GM23248 (cell line): Measurements from ENCODE around the gene OR9Q1. TPM values are rescaled to one million over a fixed set of nuclear protein-coding genes. Genes with fewer than 3 reads are reported as not detected.

Experiments
- DNase-seq: peaks from one replicate; pipeline ENCODE4 v3.0.0-alpha.2; 2015
- H2AFZ ChIP-seq: fragments of 200-600 bp; sonication (generic); 2 replicates; pipeline ENCODE4 v1.6.1; 2016; ENCODE audit warnings: antibody characterized with exemption
- H3F3A ChIP-seq: fragments of 200-600 bp; sonication (generic); 2 replicates; pipeline ENCODE4 v1.6.1; 2016; ENCODE audit warnings: mild to moderate bottlenecking, antibody characterized with exemption, mixed run types; ENCODE audit not compliant: insufficient read depth
- H3K27ac ChIP-seq: fragments of 200-600 bp; sonication (generic); 2 replicates; pipeline ENCODE4 v1.5.1; 2016; ENCODE audit warnings: mild to moderate bottlenecking
- H3K27me3 ChIP-seq: fragments of 200-600 bp; sonication (generic); replicated peaks from 2 replicates; pipeline ENCODE4 v1.6.1; 2016; ENCODE audit warnings: mild to moderate bottlenecking; ENCODE audit not compliant: insufficient read depth
- H3K36me3 ChIP-seq: fragments of 200-600 bp; sonication (generic); 2 replicates; pipeline ENCODE4 v1.6.1; 2016; ENCODE audit warnings: low read depth, mild to moderate bottlenecking
- H3K4me1 ChIP-seq: fragments of 200-600 bp; sonication (generic); 2 replicates; pipeline ENCODE4 v1.6.1; 2016; ENCODE audit warnings: mild to moderate bottlenecking; ENCODE audit not compliant: insufficient read depth
- H3K4me2 ChIP-seq: fragments of 200-600 bp; sonication (generic); one replicate; pipeline ENCODE4 v1.6.1; 2016; ENCODE audit warnings: mild to moderate bottlenecking; ENCODE audit not compliant: unreplicated experiment
- H3K4me3 ChIP-seq: fragments of 200-600 bp; sonication (generic); 2 replicates; pipeline ENCODE4 v1.5.1; 2016; ENCODE audit warnings: mild to moderate bottlenecking
- H3K79me2 ChIP-seq: fragments of 200-600 bp; sonication (generic); 2 replicates; pipeline ENCODE4 v1.6.1; 2016; ENCODE audit warnings: mild to moderate bottlenecking; ENCODE audit not compliant: insufficient read depth
- H3K9ac ChIP-seq: fragments of 200-600 bp; sonication (generic); 2 replicates; pipeline ENCODE4 v1.6.1; 2016; ENCODE audit warnings: mild to moderate bottlenecking
- H3K9me2 ChIP-seq: fragments of 200-600 bp; sonication (generic); 2 replicates; pipeline ENCODE4 v1.6.1; 2016; ENCODE audit warnings: mixed run types, mild to moderate bottlenecking, moderate library complexity; ENCODE audit not compliant: insufficient read depth
- H3K9me3 ChIP-seq: fragments of 200-600 bp; sonication (generic); one replicate; pipeline ENCODE4 v1.6.1; 2017; ENCODE audit warnings: low read depth
- H4K20me1 ChIP-seq: fragments of 200-600 bp; sonication (generic); 2 replicates; pipeline ENCODE4 v1.6.0; 2016; ENCODE audit not compliant: insufficient read depth
- EZH2 ChIP-seq: fragments of 200-600 bp; sonication (generic); IDR thresholded peaks from 2 replicates; pipeline ENCODE4 v1.6.1; 2018; ENCODE audit warnings: antibody characterized with exemption, mild to moderate bottlenecking; ENCODE audit not compliant: insufficient read depth, poor library complexity, severe bottlenecking
- EZH2phosphoT487 ChIP-seq: fragments of 200-600 bp; sonication (generic); IDR thresholded peaks from 2 replicates; pipeline ENCODE4 v1.6.1; 2018; ENCODE audit warnings: antibody characterized with exemption, moderate library complexity, mild to moderate bottlenecking, low read depth; ENCODE audit not compliant: insufficient read depth
- WGBS, 2 experiments: methylation state at CpG; one replicate each; pipeline ENCODE4 v1.1.6; 2015 to 2017; ENCODE audit warnings: low lambda C conversion rate in 2 of 2, low coverage in 1 of 2; ENCODE audit errors: missing lambda C conversion rate in 2 of 2; 5-methylcytosine and 5-hydroxymethylcytosine counted together
- in situ Hi-C: fragments of 300-500 bp; cut with MboI; formaldehyde crosslinking; loops from 2 replicates; pipeline ENCODE4 v1.15.0; 2020
- polyA plus RNA-seq: library from polyadenylated mRNA; unstranded; fragments of >200 nt; fragmentation: Nextera tagmentation; extraction: Ambion mirVana; gene quantifications from 2 replicates; pipeline ENCODE4 v1.2.1, GENCODE V29; 2016
- total RNA-seq: library from RNA; depleted of rRNA; stranded (reverse); fragments of >200 nt; shearing (Covaris generic); gene quantifications from 2 replicates; pipeline ENCODE4 v1.2.3, GENCODE V29; 2014

Gene OR9Q1
- total and polyA plus RNA-seq, 2 experiments from 2014 or later, result not detected

DNA sequence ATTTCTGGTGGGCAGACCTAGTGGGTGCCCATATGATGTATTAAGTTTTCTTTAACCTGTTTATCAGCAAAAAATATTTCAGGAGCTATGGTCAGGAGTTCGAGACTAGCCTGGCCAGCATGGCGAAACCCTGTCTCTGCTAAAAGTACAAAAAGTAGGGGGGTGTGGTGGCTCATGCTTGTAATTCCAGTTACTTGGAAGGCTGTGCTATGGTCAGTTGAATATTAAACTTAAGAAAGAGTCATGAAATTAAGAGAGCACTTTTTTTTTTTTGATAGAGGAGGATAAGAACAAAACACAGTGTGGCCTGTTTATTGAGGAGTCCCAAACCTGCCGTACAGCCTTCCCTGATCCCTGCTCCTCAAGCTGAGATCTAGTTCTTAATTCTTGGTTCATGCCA, 36.9 kb downstream of the OR9Q1 start:
- TF ChIP-seq EZH2phosphoT487 (no peak), EZH2 (no peak)
- H3F3A ChIP-seq, result peaks cover 65% of the 10 kb centered on the region
- H3K4me2 ChIP-seq, result peak overlapping the region; percentile 31
- no peaks in the 10 kb centered on the region for H3K36me3 ChIP-seq
- peak overlapping the region; percentile 14 for H3K9ac ChIP-seq
- peak overlapping the region; percentile 65 for H3K27ac ChIP-seq
- no peaks in the 10 kb centered on the region for H3K79me2 ChIP-seq
- H2AFZ ChIP-seq, result peak overlapping the region; percentile 64
- no peak overlapping the region for H3K4me3 ChIP-seq
- no peaks in the 10 kb centered on the region for H3K9me2 ChIP-seq
- in situ Hi-C loops, result no loop called here
- WGBS, 2 experiments, result 57 to 63% methylated on average over 3 of the region's 3 CpGs
- H4K20me1 ChIP-seq, result no peaks in the 10 kb centered on the region
- no peaks in the 10 kb centered on the region for H3K27me3 ChIP-seq
- H3K9me3 ChIP-seq, result no peaks in the 10 kb centered on the region
- no peak for DNase-seq
- peaks cover 67% of the 10 kb centered on the region for H3K4me1 ChIP-seq

DNA sequence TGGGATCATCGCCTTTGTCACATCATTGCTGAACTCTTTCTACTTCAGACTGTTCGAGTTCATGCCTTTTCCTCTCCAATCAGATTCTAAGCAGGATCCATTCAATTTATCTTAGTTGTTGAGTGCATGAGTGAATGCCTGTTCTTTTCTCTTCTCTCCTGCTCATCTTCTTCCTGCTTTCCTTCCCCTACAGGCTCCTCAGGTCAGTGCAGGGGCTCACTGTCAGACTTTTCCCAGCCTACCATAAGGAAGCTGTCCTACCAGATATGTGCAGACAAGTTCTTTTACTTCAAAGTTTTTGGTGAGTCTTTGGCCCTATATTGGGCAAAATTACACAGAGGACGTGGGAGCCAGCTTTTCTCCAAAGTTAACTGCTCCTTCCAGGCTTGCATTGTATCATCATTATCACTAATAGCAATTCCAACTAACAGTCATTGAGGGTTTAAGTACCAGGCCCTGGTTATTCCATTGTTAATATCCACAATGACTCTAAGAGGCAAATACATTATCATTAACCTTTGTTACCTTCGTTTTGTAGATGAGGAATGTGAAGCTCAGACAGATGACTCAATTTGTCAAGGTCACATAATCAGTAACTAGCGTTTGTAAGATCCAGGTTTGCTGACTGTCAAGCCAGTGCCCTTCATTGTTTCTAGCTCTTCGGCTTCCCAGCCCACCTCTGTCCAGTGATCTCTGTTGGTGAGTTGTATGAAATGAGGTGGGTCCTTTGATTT, 37.4 kb downstream of the OR9Q1 start:
- peak; percentile 60 for DNase-seq
- Histone ChIP-seq H2AFZ (peak overlapping the region; percentile 64), H3K4me1 (peaks cover 67% of the 10 kb centered on the region), H3K9ac (peak overlapping the region; percentile 23; the same call in 1 of the 2 replicates), H3K4me2 (peak overlapping the region; percentile 31), H3K79me2 (no peaks in the 10 kb centered on the region), H3K27ac (peak overlapping the region; percentile 65), H3F3A (peaks cover 65% of the 10 kb centered on the region), H3K36me3 (no peaks in the 10 kb centered on the region), H3K27me3 (no peaks in the 10 kb centered on the region), H4K20me1 (no peaks in the 10 kb centered on the region), H3K9me3 (no peaks in the 10 kb centered on the region), H3K9me2 (no peaks in the 10 kb centered on the region), H3K4me3 (no peak overlapping the region)
- no peak for TF ChIP-seq EZH2phosphoT487
- TF ChIP-seq EZH2, result no peak
- in situ Hi-C loops, result no loop called here
- 28 to 32% methylated on average over 6 of the region's 6 CpGs for WGBS, 2 experiments

DNA sequence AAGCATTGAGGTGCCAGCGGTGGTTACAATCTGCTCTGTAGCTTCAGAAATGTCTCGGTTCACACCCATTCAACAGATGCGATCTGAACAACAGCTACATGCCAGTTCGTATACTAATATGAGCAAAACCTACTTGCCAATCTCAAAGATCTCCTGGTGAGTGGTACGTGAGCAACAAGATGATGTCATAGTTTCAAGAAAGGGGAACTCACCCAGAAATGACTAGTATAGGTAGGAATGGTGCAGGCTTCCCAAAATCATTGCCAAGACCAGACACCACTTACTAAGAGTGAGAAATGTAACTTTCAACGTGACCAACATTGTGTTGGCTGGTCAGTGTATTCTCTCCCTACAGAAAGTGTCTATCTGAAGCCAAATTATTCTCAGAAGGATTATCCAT, 38.1 kb downstream of the OR9Q1 start:
- 5% methylated on average over 6 of the region's 6 CpGs for WGBS, 2 experiments
- Histone ChIP-seq H3K27ac (peak overlapping the region; percentile 65), H4K20me1 (no peaks in the 10 kb centered on the region)

DNA sequence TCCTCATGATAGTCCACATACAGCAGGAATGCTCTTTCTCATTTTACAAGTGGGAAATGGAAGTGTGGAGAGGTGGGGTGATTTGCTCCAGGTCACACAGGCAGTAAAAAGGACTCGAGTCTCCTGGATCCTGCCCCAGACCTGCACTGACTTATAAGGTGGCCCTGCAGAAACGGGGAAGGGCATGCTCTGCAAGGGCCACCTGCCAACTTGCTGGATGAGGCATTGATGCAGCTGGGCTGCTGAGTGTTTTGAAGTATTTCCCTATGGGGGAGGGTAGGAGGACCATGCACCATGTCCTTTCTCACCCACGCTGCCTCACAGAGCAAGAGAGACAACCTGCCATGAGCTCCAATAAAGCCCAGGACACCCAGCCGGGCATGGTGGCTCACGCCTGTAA, 44.0 kb downstream of the OR9Q1 start:
- no peaks in the 10 kb centered on the region for H4K20me1 ChIP-seq

More for the DNA sequence above, 38.1 kb downstream of the OR9Q1 start:
- no peaks in the 10 kb centered on the region for H3K36me3 ChIP-seq
- no peaks in the 10 kb centered on the region for H3K9me2 ChIP-seq
- in situ Hi-C loops, result no loop called here
- H3F3A ChIP-seq, result peaks cover 65% of the 10 kb centered on the region
- peak overlapping the region; percentile 36 for H3K4me2 ChIP-seq
- H2AFZ ChIP-seq, result peak overlapping the region; percentile 64; the same call in 1 of the 2 replicates
- no peaks in the 10 kb centered on the region for H3K79me2 ChIP-seq
- H3K9me3 ChIP-seq, result no peaks in the 10 kb centered on the region
- peak; percentile 96 for DNase-seq
- H3K4me3 ChIP-seq, result no peak overlapping the region
- peak overlapping the region; percentile 23; the same call in 1 of the 2 replicates for H3K9ac ChIP-seq
- peaks cover 67% of the 10 kb centered on the region for H3K4me1 ChIP-seq
- no peak for TF ChIP-seq EZH2
- no peaks in the 10 kb centered on the region for H3K27me3 ChIP-seq

More for the DNA sequence above, 44.0 kb downstream of the OR9Q1 start:
- Histone ChIP-seq H3F3A (peaks cover 15% of the 10 kb centered on the region), H3K4me1 (peaks cover 17% of the 10 kb centered on the region), H3K27ac (no peak overlapping the region), H3K79me2 (no peaks in the 10 kb centered on the region), H3K9me3 (no peaks in the 10 kb centered on the region), H2AFZ (no peak overlapping the region), H3K4me2 (no peak overlapping the region), H3K4me3 (no peak overlapping the region), H3K9me2 (no peaks in the 10 kb centered on the region), H3K9ac (no peak overlapping the region), H3K36me3 (no peaks in the 10 kb centered on the region), H3K27me3 (no peaks in the 10 kb centered on the region)
- peak; percentile 23 for DNase-seq
- in situ Hi-C loops, result no loop called here
- 42 to 45% methylated on average over 5 of the region's 5 CpGs for WGBS, 2 experiments
- TF ChIP-seq EZH2phosphoT487 (no peak), EZH2 (no peak)
